Measurements from ENCODE around the gene ENO2.

ENO2 gene

GRCh38 chr12:6959805-6960592 lies 45.6 kb downstream of the ENO2 start:
- DNase-seq (ENCODE audit: low read depth in 1 of 2, low spot score in 1 of 2) = no peak

- DNase-seq (ENCODE audit: low read depth in 1 of 2, low spot score in 1 of 2) = no peak
Observed at GRCh38 chr12:6960593-6961277, 46.4 kb downstream of the ENO2 start.

- DNase-seq (ENCODE audit: low read depth in 1 of 2, low spot score in 1 of 2) = peak; percentile 84 to 90
Observed at GRCh38 chr12:6961278-6961694, 46.9 kb downstream of the ENO2 start.

- no peak for DNase-seq (ENCODE audit: low read depth in 1 of 2, low spot score in 1 of 2)
Observed at GRCh38 chr12:6961695-6962284, 47.4 kb downstream of the ENO2 start.

GRCh38 chr12:6962285-6963015 lies 48.1 kb downstream of the ENO2 start:
- no peak for DNase-seq (ENCODE audit: low read depth in 1 of 2, low spot score in 1 of 2)

GRCh38 chr12:6963016-6963731 lies 48.8 kb downstream of the ENO2 start:
- DNase-seq (ENCODE audit: low read depth in 1 of 2, low spot score in 1 of 2) = no peak

GRCh38 chr12:6963791-6964413 lies 49.5 kb downstream of the ENO2 start:
- DNase-seq (ENCODE audit: low read depth in 1 of 2, low spot score in 1 of 2) = no peak

GRCh38 chr12:6964605-6965025 lies 50.2 kb downstream of the ENO2 start:
- DNase-seq (ENCODE audit: low read depth in 1 of 2, low spot score in 1 of 2) = no peak

- DNase-seq (ENCODE audit: low read depth in 1 of 2, low spot score in 1 of 2) = peak; percentile 74 to 80
Observed at GRCh38 chr12:6965026-6965661, 50.8 kb downstream of the ENO2 start.

GRCh38 chr12:6965714-6966113 lies 51.3 kb downstream of the ENO2 start:
- no peak for DNase-seq (ENCODE audit: low read depth in 1 of 2, low spot score in 1 of 2)

GRCh38 chr12:6966351-6966750 lies 52.0 kb downstream of the ENO2 start:
- DNase-seq (ENCODE audit: low read depth in 1 of 2, low spot score in 1 of 2) = no peak

- no peak for DNase-seq (ENCODE audit: low read depth in 1 of 2, low spot score in 1 of 2)
Observed at GRCh38 chr12:6967651-6968100, 53.3 kb downstream of the ENO2 start.

GRCh38 chr12:6968426-6968825 lies 54.0 kb downstream of the ENO2 start:
- no peak for DNase-seq (ENCODE audit: low read depth in 1 of 2, low spot score in 1 of 2)

- no peak for DNase-seq (ENCODE audit: low read depth in 1 of 2, low spot score in 1 of 2)
Observed at GRCh38 chr12:6970096-6970527, 55.7 kb downstream of the ENO2 start.

Data from stimulated activated CD4-positive, alpha-beta T cell treated with anti-CD3 and anti-CD28 coated beads, Interleukin-15, amount 100 ng/mL, for 1 hour (primary cell).